GM19438 (cell line): ENCODE data around the gene CCDC51.
"Not testable (repeated sequence)": the region's sequence is repeated elsewhere in the genome, so short reads cannot be mapped to it uniquely, and the experiment has no call there.

Experiments
- ATAC-seq: cut with Tn5 transposase; IDR thresholded peaks from one replicate; pipeline ENCODE4 v1.9.1; 2021; ENCODE audit warnings: low read depth; ENCODE audit not compliant: unreplicated experiment

CCDC51 gene

GRCh38 chr3:48409291-48410201 is 30.4 kb downstream of the CCDC51 start:
- no peak for ATAC-seq

GRCh38 chr3:48408823-48409281 is 31.1 kb downstream of the CCDC51 start:
- no peak for ATAC-seq

DNA sequence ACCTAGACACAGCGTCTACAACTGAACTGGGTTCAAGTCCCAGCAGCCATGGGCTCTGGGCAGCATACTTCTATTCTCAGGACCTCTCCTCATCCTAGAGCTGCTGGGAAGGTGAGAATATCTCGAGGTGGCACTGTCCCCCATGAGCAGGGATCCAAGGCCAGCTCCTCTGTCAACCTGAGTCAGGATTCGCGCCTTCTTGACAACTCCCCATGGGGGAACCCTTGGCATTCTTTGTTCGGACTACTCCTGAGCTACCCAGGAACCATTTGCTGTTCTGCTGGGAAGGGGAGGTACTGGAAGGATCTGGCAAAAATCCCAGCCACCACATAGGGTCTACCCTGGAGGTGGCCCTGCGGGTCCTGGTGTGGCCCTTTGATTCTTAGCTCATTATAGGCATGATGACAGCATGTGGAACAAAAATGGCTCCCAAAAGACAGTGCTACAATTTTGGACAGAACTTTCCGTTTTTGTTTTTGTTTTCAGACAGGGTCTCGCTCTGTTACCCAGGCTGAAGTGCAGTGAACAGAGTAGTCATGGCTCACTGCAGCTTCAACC is 32.3 kb downstream of the CCDC51 start:
- no peak for ATAC-seq

DNA sequence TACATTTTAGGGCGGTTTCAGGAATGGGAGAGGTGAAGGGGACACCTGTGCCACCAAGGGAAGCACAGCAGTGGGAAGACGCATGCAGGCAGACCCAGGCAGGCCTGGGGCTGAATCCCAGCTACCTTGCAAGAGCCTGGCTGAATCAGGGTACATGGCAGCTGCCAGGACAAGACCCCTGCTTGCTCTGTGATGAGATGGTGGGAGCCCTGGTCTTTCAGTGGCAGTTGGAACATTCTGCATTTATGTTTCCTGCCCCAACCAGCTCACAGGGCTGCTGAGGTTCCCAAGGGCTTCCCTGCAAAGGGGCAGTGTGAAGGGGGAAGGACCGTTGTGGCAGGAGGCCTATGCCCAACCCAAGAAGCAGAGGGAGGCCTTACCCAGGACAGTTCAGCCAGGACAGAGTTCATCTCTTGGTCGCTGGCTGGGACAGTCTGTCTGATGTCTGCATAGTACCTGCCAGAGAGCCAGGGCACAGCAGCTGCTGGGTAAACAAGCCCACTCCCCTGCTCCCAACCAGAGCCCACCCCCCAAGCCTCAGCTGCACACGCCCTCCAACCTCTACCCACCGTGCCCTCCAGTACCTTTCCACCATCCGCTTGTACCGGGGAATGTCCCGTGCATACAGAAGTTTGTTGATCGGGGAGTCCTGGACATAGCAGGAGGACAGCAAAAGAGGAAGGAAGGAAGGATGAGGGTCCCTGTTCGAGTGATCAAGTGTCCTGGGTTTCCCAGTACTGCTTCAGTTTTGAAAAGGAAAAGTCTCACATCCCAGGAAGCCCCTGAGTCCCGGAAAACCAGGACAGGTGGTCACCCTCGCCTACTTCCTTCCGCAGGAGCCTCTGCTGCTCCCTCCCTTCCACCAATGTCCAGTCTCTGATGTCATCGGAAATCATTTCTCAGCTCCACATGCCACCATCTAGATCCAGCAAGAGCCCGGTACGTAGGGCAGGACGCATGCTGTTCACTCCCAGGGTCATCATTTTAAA is 33.2 kb downstream of the CCDC51 start:
- no peak for ATAC-seq

DNA sequence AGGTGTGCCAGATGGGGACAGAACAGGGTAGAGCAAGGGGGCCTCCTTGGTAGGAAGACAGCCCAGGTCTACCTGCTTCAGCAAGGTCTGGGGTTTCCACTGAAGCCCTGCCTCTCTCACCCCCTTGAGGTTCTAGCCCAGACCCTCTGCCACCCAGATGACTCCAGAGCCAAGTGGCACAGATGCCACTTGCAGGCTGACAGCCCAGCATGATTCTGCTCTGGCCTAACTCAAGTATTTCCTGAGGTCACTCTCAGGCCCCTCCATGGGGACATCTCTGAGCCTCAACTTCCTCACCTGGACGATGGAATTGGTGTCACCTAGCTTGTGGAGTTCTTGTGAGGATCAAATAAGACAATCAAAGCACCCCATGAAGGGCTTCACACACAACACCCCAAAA is 33.9 kb downstream of the CCDC51 start:
- no peak for ATAC-seq

DNA sequence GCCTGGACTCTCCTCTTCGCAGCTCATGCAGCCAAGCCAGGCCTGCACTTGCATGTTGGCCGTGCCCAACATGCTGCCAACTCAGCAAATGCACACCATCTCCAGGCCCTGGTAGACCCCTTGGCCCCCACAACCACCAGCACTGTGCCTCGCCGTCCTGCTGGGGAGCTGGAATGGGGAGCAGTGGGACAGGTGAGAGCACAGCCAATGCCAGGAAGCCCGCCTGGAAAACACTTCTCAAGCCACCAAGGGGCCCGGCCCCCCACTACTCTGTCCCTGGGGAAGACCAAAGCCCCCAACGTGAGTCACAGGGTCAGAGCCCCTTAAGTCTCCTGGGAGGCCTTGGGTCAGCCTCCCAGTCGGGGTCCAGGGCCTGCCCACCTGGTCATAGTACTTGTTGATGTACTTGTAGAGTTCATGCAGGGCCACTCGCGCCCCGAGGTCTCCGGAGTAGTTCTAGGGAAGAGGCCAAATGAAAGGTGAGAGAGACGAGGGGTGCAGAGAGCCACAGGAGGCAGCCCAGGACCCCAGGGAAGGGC is 34.5 kb downstream of the CCDC51 start:
- ATAC-seq, result no peak

- ATAC-seq, result no peak
Measured at GRCh38 chr3:48404440-48405342, 35.2 kb downstream of the CCDC51 start.

DNA sequence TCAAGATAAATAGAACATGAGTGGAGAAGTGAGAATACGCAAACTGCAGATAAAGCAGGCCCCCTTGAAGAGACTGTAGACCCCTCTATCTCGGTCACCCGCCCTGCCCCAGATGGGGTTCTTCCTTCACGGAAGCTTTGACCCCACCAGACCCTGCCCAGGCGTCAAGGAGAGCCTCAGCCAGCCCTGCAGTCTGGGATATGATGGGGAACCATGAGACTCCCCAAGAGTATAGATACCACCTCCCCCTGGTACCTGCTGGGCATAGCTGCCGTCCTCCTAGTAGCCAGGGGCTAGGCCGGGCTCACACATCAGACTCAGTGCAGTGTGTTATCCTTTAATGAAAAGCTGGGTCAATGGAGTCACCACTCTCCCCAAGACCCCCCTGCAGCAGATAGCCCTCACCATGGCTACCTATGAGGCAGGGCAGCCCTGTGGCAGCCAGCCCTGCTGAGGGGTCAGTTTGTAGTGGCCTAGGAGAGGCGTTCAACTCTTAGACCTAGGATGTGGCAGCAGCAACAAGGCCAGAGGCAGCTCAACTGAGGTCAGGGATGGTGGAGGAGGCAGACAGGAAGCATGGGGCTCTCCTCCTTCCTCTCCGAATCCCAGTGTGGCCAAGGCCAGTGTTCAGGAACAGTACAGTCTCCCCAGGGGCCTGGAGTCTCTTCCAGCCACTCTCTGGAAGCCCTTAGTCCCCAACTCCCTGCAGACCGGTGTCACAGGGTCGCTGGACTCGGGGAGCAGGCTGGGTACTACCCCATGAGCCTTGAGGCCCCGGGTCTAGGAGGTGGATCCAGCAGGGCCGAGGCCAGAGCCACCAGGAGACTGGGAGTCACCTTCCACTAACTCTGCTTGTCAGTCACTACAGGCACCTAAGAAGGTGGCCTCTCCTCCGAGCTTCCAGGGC is 36.1 kb downstream of the CCDC51 start:
- ATAC-seq, result no peak

DNA sequence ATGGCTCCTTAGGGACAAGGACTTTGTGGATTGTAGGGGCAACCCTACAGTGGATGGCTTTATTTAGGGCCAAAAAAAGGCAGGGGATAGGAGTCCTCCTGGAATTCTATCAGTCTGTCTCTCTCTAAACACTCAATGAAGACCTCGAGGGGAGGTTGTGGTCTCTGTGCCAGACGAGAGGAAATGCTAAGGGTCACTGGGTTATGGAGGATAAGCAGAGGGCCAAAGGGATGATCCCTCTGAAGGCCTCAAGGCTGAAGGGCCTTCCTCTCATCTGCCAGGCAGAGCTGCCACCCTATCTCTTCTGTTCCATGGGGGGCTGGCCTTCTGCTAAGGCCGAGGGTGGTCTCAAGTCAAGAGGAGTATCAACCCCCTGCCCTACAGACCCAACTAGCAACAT is 37.0 kb downstream of the CCDC51 start:
- no peak for ATAC-seq

DNA sequence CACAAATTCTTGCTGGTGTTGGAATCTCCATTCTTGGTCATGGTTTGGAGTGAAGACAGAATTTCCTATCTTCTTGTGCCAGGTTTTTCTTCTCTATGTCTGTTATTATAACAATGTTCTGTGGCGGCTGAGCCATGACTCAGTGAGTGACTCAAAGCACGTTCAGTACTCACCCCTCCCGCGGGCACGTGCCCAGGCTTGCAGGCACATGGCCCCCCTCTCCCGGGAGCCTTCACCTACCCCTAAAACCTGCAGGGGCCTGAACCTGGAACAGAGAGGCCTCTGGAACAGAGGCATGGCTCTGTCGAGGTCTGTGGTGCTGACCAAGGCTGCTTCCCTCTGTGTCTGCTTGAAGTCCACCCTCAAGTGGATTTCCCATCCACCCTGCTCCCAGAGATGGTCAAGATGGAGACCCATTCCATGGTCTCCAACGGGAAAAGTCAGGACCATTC is 37.6 kb downstream of the CCDC51 start:
- ATAC-seq, result no peak

DNA sequence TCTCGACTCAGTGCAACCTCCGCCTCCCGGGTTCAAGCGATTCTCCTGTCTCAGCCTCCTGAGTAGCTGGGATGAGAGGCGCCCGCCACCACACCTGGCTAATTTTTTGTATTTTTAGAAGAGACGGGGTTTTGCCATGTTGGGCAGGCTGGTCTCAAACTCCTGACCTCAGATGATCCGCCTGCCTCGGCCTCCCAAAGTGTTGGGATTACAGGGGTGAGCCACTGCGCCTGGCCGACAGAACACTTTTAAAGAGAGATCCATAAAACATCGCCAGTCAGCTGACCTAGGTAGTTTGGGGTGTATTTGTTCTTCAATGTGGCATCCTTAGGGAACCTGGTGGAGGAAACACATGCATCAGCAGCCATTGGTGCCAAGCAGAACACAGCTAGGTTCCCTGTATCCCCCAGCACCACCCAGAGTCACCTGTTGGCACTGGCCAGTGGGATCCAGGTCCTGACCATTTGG is 38.5 kb downstream of the CCDC51 start:
- not testable (repeated sequence) for ATAC-seq

DNA sequence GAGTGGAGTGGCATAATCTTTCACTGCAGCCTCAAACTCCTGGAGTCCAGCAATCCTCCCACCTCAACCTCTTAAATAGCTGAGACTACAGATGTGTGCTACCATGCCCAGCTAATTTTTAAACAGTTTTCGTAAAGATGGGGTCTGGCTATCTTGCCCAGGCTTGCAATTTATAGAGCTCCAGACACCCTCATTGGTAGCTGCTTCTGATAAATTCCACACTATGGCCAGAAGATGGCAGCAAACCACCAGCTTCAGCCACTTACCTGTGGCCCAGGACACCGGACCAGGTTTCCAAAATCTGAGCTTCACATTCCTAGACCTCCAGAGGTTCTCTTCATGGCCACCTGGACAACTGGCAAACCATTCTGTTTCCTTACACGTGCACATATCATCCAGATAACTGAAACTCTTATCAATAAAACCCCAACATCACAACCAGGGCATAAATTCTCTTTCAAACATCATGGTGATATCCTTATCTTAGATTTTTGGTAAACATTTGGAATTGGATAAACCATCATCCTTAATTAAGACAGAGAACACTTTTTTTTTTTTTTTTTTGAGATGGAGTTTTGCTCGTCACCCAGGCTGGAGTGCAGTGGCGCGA is 39.0 kb downstream of the CCDC51 start:
- no peak for ATAC-seq

- no peak for ATAC-seq
Measured at GRCh38 chr3:48399387-48400172, 40.3 kb downstream of the CCDC51 start.

DNA sequence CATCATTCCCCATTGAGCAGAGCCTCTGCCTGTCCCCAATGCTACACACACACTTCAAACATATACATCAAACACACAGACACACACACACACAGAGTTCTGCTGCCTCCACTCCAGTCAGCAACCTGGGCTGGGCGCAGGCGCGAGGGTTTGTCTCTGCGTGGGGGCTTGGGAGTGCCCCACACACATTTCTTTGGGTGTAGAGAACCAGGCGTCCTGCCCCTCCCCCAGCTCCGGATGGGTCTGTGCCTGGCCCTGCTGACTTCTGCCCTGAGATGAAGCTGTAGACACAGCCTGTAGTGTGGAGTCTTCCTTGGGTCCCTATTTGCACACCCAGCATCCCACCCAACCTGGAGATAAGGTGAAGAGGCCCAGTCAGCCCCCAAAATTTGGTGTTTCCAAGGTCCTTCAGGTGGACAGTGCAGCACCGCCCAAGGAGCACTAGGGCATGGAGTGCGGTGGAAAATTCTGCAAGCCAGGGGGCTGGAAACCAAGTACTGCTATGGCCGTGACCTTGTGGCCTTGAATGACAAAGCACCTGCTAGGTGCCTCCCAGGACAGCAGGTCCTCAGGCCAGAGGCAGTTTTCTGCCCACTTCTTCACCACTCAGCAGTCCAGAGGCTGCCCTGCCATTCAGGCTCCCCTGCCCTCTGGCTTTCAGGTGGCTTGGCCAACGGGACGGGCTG is 41.1 kb downstream of the CCDC51 start:
- ATAC-seq, result no peak

GRCh38 chr3:48397767-48398681 is 41.9 kb downstream of the CCDC51 start:
- no peak for ATAC-seq

DNA sequence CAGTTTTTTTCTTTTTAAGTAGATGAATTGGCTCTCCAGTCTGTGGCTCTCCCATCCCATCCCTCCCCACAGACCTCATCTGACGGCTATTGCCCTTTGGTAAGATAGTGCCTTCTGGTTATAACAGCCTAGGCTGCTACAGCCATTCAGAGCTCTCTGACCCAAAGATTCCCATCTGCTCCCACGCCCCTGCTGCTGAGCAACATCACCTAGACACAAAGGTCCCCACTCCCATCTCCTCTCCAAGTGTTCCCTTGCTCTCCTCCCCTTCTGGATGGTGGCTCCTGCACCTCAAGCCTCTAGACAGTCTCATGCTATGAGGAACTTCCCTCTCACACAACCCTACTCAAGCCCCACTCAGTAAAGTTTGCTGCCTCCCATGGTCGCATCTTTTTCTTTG is 44.2 kb downstream of the CCDC51 start:
- ATAC-seq, result no peak
